GM12891 (cell line): ENCODE results near the gene RBFOX2.

Experiments used
- POLR2A ChIP-seq: IDR thresholded peaks from 2 replicates; pipeline ENCODE4 v1.6.1; 2011; ENCODE audit warnings: low read depth, low read length, control low read depth
- POLR2AphosphoS5 ChIP-seq: IDR thresholded peaks from 2 replicates; pipeline ENCODE4 v1.6.1; 2011; ENCODE audit warnings: low read depth, low read length, control low read depth
- POU2F2 ChIP-seq: IDR thresholded peaks from 2 replicates; pipeline ENCODE4 v1.6.1; 2011; ENCODE audit warnings: low read depth, mild to moderate bottlenecking, control low read depth, low read length, moderate library complexity
- SPI1 ChIP-seq: IDR thresholded peaks from 2 replicates; pipeline ENCODE4 v1.6.1; 2011; ENCODE audit warnings: low read depth, low read length, control low read depth
- TAF1 ChIP-seq: IDR thresholded peaks from 2 replicates; pipeline ENCODE4 v1.6.1; 2011; ENCODE audit warnings: low read depth, low read length, control low read depth

- TF ChIP-seq TAF1, result no peak
- no peak for TF ChIP-seq POLR2A
- TF ChIP-seq POLR2AphosphoS5, result no peak
- no peak for TF ChIP-seq POU2F2
- TF ChIP-seq SPI1, result no peak
These were observed 189.6 kb downstream of the RBFOX2 start for GRCh38 chr22:35838855-35839576.
